ENCODE data around the gene CBLL1. TPM values are rescaled to one million over a fixed set of nuclear protein-coding genes. Genes with fewer than 3 reads are reported as not detected.

The CBLL1 gene
- total and polyA plus RNA-seq, 10 of the 15 experiments (the other 5 are each of a cell fraction or from before 2014, with no cell fraction given) = 7.2 to 40.1 (median 23.4) TPM

- no peaks in the 10 kb centered on the region; the same call in 1 of the 2 replicates for H4K20me1 ChIP-seq (ENCODE audit: control insufficient read depth, insufficient read depth)
- TF ChIP-seq MEF2A (IDR thresholded peaks at IDR 0.05; ENCODE audit: insufficient read depth, low read depth, low read length) (no peak), CHD1 (IDR thresholded peaks at IDR 0.05; ENCODE audit: low read depth, low read length) (no peak), REST (IDR thresholded peaks at IDR 0.05; ENCODE audit: low read depth, low read length) (no peak)
- DNase-seq (ENCODE audit: low read depth, low spot score) = no peak
- ChIA-PET RAD21 (ENCODE audit: unreplicated experiment) (no interaction called here), POLR2A (no interaction called here), SMC1A (ENCODE audit: uncharacterized antibody, unreplicated experiment) (no interaction called here), CTCF (no interaction called here)
- H3K4me2 ChIP-seq (ENCODE audit: control insufficient read depth, insufficient read depth) = no peak overlapping the region
- in situ Hi-C loops (cut with MboI) (no loop called here), intact Hi-C loops (cut with micrococcal nuclease; ENCODE audit: unreplicated experiment) (no loop called here)
- H3K4me3 ChIP-seq = no peak overlapping the region
- H3K79me2 ChIP-seq (ENCODE audit: control insufficient read depth, insufficient read depth, low read length) = peaks cover 33% of the 10 kb centered on the region
- 97% methylated on average over 7 of the region's 7 CpGs for WGBS (ENCODE audit: insufficient coverage, insufficient replicate concordance, low lambda C conversion rate, missing lambda C conversion rate)
- H3K27me3 ChIP-seq (replicated peaks in 1 of 2; ENCODE audit: control insufficient read depth in 2 of 2, insufficient read depth in 2 of 2, low read length in 1 of 2) = no peaks in the 10 kb centered on the region
- H3K4me1 ChIP-seq (ENCODE audit: control insufficient read depth, insufficient read depth, low read length) = no peaks in the 10 kb centered on the region; the same call in 1 of the 2 replicates
- H3K36me3 ChIP-seq (ENCODE audit: control insufficient read depth in 2 of 2, insufficient read depth in 2 of 2, low read length in 1 of 2) = peaks cover 2 to 30% of the 10 kb centered on the region in 2 experiments
- no TSS peak for BruUV-seq (replicated peaks)
- H2AFZ ChIP-seq (ENCODE audit: control insufficient read depth, low read depth, low read length) = no peak overlapping the region
- H3K27ac ChIP-seq (ENCODE audit: control insufficient read depth, insufficient read depth) = no peak overlapping the region
- no peak overlapping the region for H3K9ac ChIP-seq (ENCODE audit: control insufficient read depth, insufficient read depth, low read length)
- no peaks in the 10 kb centered on the region for H3K9me3 ChIP-seq (replicated peaks; ENCODE audit: control insufficient read depth, insufficient read depth, low read length)
- no peak for ATAC-seq
- FAIRE-seq = peak; percentile 13
Measured at GRCh38 chr7:107751113-107751512, 7.2 kb downstream of the CBLL1 start.

- H3K9ac ChIP-seq (ENCODE audit: control insufficient read depth, insufficient read depth, low read length) = no peak overlapping the region
- SMC1A ChIA-PET (ENCODE audit: uncharacterized antibody, unreplicated experiment) = interaction anchor here (1.2 kb wide), 1 partner anchor 120 kb away, joined by 4 read pairs; no protein-coding TSS in a partner anchor
- intact Hi-C loops (cut with micrococcal nuclease; ENCODE audit: unreplicated experiment) (no loop called here), in situ Hi-C loops (cut with MboI) (no loop called here)
- no TSS peak for BruUV-seq (replicated peaks)
- FAIRE-seq (no peak), DNase-seq (ENCODE audit: low read depth, low spot score) (no peak), ATAC-seq (no peak)
- no peak overlapping the region for H3K4me3 ChIP-seq
- H3K79me2 ChIP-seq (ENCODE audit: control insufficient read depth, insufficient read depth, low read length) = peaks cover 2% of the 10 kb centered on the region
- no peak for TF ChIP-seq ATF3 (IDR thresholded peaks at IDR 0.05; ENCODE audit: borderline replicate concordance, extremely low read depth, low read depth, low read length)
- no peak for TF ChIP-seq CBX5 (IDR thresholded peaks at IDR 0.05; ENCODE audit: low read depth)
- 0 out of 6 replicates have a peak, but pooled peaks of 1 of the 3 experiments have one; percentile 9 for TF ChIP-seq CTCF (IDR thresholded peaks at IDR 0.05 in 2 of 3, conservative IDR thresholded peaks at IDR 0.05 in 1 of 3; ENCODE audit: control insufficient read depth in 2 of 3, extremely low read depth in 1 of 3, insufficient read depth in 1 of 3, low read depth in 3 of 3, low read length in 3 of 3)
- H2AFZ ChIP-seq (ENCODE audit: control insufficient read depth, low read depth, low read length) = no peak overlapping the region
- no peaks in the 10 kb centered on the region for H3K4me1 ChIP-seq (ENCODE audit: control insufficient read depth, insufficient read depth, low read length)
- no peaks in the 10 kb centered on the region for H3K27me3 ChIP-seq (replicated peaks in 1 of 2; ENCODE audit: control insufficient read depth in 2 of 2, insufficient read depth in 2 of 2, low read length in 1 of 2)
- CTCF ChIA-PET = no interaction called here
- no peaks in the 10 kb centered on the region; the same call in 1 of the 2 replicates for H4K20me1 ChIP-seq (ENCODE audit: control insufficient read depth, insufficient read depth)
- H3K27ac ChIP-seq (ENCODE audit: control insufficient read depth, insufficient read depth) = no peak overlapping the region
- RAD21 ChIA-PET (ENCODE audit: unreplicated experiment) = no interaction called here
- peaks cover 12 to 34% of the 10 kb centered on the region in 2 experiments for H3K36me3 ChIP-seq (ENCODE audit: control insufficient read depth in 2 of 2, insufficient read depth in 2 of 2, low read length in 1 of 2)
- no peak overlapping the region for H3K4me2 ChIP-seq (ENCODE audit: control insufficient read depth, insufficient read depth)
- 100% methylated on average over 2 of the region's 2 CpGs for WGBS (ENCODE audit: insufficient coverage, insufficient replicate concordance, low lambda C conversion rate, missing lambda C conversion rate)
- POLR2A ChIA-PET = no interaction called here
- H3K9me3 ChIP-seq (replicated peaks; ENCODE audit: control insufficient read depth, insufficient read depth, low read length) = no peaks in the 10 kb centered on the region
Measured at GRCh38 chr7:107754642-107755041, 10.7 kb downstream of the CBLL1 start.
